ENCODE results near the gene DPP6. TPM values are rescaled to one million over a fixed set of nuclear protein-coding genes. Genes with fewer than 3 reads are reported as not detected.

Gene DPP6
- total RNA-seq, 3 donors from 2014 or later (not counting 1 experiment from before 2014, with no cell fraction given) = not detected

DNA sequence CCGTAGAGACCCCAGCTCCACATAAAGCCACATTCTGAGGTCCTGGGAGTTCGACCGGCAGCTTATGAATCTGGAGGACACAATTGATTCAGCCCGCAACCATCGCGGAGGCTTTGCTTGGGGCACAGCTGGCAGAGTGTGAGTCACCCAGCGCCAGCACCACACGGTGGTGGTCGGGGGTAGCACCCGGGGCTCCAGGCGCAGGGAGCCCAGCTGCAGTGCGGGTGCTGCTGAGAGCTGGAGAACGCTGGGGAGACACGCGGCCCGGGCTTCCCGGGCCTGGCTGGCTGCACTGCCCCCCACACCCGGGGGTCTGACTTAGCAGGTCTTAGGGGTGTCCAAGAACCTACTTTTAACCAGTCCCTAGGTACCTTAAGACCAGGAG lies 862.8 kb downstream of the DPP6 start:
- H3K36me3 Mint-ChIP-seq = no peaks in the 10 kb centered on the region
- peak overlapping the region; percentile 86 for H3K4me3 Mint-ChIP-seq

DNA sequence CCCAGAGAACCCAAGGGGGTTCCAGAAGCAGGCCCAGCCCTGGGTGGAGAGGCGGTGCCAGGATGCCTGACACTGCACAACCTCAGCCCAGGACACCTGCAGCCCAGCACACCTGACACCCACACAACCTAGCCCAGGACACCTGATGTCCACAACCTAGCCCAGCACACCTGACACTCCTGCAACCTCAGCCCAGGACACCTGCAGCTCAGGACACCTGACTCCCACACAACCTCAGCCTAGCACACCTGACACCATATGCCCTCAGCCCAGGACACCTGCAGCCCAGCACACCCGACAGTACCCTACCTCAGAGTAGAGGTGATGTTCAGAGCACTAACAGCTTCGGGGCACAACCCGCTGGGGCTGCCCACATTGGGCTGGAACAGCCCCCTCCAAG lies 863.4 kb downstream of the DPP6 start:
- Mint-ChIP-seq H3K27ac (no peak overlapping the region), H3K27me3 (ENCODE audit: low read depth in 2 of 2) (peaks cover 16 to 20% of the 10 kb centered on the region in 2 donors), H3K4me3 (peak overlapping the region; percentile 5), H3K36me3 (no peaks in the 10 kb centered on the region), H3K9me3 (peaks cover 2 to 4% of the 10 kb centered on the region in 2 donors), H3K4me1 (peaks cover 0 to 4% of the 10 kb centered on the region in 2 donors)
- ATAC-seq = no peak
- intact Hi-C loops (cut with micrococcal nuclease) = no loop called here
- H3K4me3 ChIP-seq (ENCODE audit: low read length) = no peak overlapping the region
- no peak for DNase-seq
- TF ChIP-seq, protein P1, sequence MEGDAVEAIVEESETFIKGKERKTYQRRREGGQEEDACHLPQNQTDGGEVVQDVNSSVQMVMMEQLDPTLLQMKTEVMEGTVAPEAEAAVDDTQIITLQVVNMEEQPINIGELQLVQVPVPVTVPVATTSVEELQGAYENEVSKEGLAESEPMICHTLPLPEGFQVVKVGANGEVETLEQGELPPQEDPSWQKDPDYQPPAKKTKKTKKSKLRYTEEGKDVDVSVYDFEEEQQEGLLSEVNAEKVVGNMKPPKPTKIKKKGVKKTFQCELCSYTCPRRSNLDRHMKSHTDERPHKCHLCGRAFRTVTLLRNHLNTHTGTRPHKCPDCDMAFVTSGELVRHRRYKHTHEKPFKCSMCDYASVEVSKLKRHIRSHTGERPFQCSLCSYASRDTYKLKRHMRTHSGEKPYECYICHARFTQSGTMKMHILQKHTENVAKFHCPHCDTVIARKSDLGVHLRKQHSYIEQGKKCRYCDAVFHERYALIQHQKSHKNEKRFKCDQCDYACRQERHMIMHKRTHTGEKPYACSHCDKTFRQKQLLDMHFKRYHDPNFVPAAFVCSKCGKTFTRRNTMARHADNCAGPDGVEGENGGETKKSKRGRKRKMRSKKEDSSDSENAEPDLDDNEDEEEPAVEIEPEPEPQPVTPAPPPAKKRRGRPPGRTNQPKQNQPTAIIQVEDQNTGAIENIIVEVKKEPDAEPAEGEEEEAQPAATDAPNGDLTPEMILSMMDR (IDR thresholded peaks at IDR 0.05) = no peak
- H3K36me3 ChIP-seq (ENCODE audit: control insufficient read depth, insufficient read depth, low read length) = no peaks in the 10 kb centered on the region
- H3K27ac ChIP-seq (ENCODE audit: low read length) = no peak overlapping the region
- WGBS (ENCODE audit: insufficient coverage) = 88% methylated on average over 4 of the region's 4 CpGs
- H3K4me1 ChIP-seq (ENCODE audit: control insufficient read depth, insufficient read depth, low read length) = peaks cover 13% of the 10 kb centered on the region
- peaks cover 2% of the 10 kb centered on the region for H3K9me3 ChIP-seq (ENCODE audit: control insufficient read depth, insufficient read depth, low read length)
- H3K27me3 ChIP-seq (ENCODE audit: control insufficient read depth, insufficient read depth, low read length) = peaks cover 5% of the 10 kb centered on the region

More for the DNA sequence above, 862.8 kb downstream of the DPP6 start:
- H3K4me1 Mint-ChIP-seq = peaks cover 0 to 4% of the 10 kb centered on the region in 2 donors
- peaks cover 5% of the 10 kb centered on the region for H3K27me3 ChIP-seq (ENCODE audit: control insufficient read depth, insufficient read depth, low read length)
- H3K9me3 Mint-ChIP-seq = peaks cover 2 to 4% of the 10 kb centered on the region in 2 donors
- no peak overlapping the region for H3K27ac Mint-ChIP-seq
- no peaks in the 10 kb centered on the region for H3K36me3 ChIP-seq (ENCODE audit: control insufficient read depth, insufficient read depth, low read length)
- peaks cover 16 to 20% of the 10 kb centered on the region in 2 donors for H3K27me3 Mint-ChIP-seq (ENCODE audit: low read depth in 2 of 2)
- ATAC-seq = no peak
- peak in 1 of 2 donors; percentile 25 for DNase-seq
- intact Hi-C loops (cut with micrococcal nuclease) = loop anchor here (5.0 kb wide), 1 partner anchor 432 kb away; no protein-coding TSS in a partner anchor
- no peak overlapping the region for H3K4me3 ChIP-seq (ENCODE audit: low read length)
- WGBS (ENCODE audit: insufficient coverage) = 80% methylated on average over 18 of the region's 18 CpGs
- TF ChIP-seq, protein P1 (IDR thresholded peaks at IDR 0.05) = no peak
- no peak overlapping the region for H3K27ac ChIP-seq (ENCODE audit: low read length)
- peaks cover 2% of the 10 kb centered on the region for H3K9me3 ChIP-seq (ENCODE audit: control insufficient read depth, insufficient read depth, low read length)
- H3K4me1 ChIP-seq (ENCODE audit: control insufficient read depth, insufficient read depth, low read length) = peaks cover 13% of the 10 kb centered on the region

DNA sequence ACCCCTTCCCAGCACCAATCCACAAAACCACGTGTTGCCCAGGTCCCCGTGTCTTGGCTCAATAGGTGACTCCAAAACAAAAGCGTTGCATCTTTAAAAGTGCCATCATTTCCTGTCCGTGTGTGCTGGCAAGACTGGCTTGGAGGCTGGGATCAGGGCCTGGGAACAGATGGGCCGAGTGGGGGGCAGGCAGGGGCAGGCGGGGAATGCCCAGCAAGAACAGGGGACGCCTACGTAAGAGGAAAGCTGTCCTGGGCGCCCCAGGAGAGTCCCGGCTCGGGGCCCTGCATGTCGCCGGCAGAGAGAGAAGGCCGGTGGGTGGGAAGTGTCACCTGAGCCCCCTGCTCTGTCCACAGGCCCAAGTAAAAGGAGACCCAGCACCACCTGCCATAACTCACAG lies 864.2 kb downstream of the DPP6 start:
- peaks cover 13% of the 10 kb centered on the region for H3K4me1 ChIP-seq (ENCODE audit: control insufficient read depth, insufficient read depth, low read length)
- H3K27me3 Mint-ChIP-seq (ENCODE audit: low read depth in 2 of 2) = peaks cover 16 to 18% of the 10 kb centered on the region in 2 donors
- intact Hi-C loops (cut with micrococcal nuclease) = no loop called here
- peaks cover 0 to 4% of the 10 kb centered on the region in 2 donors for H3K4me1 Mint-ChIP-seq
- H3K36me3 Mint-ChIP-seq = no peaks in the 10 kb centered on the region
- H3K36me3 ChIP-seq (ENCODE audit: control insufficient read depth, insufficient read depth, low read length) = no peaks in the 10 kb centered on the region
- ATAC-seq (no peak), DNase-seq (no peak)
- no peak overlapping the region for H3K4me3 ChIP-seq (ENCODE audit: low read length)
- no peak overlapping the region for H3K27ac ChIP-seq (ENCODE audit: low read length)
- peaks cover 5% of the 10 kb centered on the region for H3K27me3 ChIP-seq (ENCODE audit: control insufficient read depth, insufficient read depth, low read length)
- no peak overlapping the region for H3K4me3 Mint-ChIP-seq
- TF ChIP-seq, protein P1 (IDR thresholded peaks at IDR 0.05) = no peak
- H3K9me3 ChIP-seq (ENCODE audit: control insufficient read depth, insufficient read depth, low read length) = no peaks in the 10 kb centered on the region
- WGBS (ENCODE audit: insufficient coverage) = 88% methylated on average over 14 of the region's 14 CpGs
- no peak overlapping the region for H3K27ac Mint-ChIP-seq
- H3K9me3 Mint-ChIP-seq = peaks cover under 1 to 1% of the 10 kb centered on the region in 2 donors

Measured in natural killer cell (primary cell).